H9 (cell line): ENCODE results near the gene ASB18. TPM values are rescaled to one million over a fixed set of nuclear protein-coding genes. Genes with fewer than 3 reads are reported as not detected.

Source experiments
- DNase-seq: peaks from one replicate; pipeline ENCODE4 v3.0.0-alpha.2; 2017
- H2AFZ ChIP-seq: one replicate; pipeline ENCODE4 v1.6.1; 2013; ENCODE audit warnings: mild to moderate bottlenecking, low read length, control low read depth, moderate library complexity
- H2AK5ac ChIP-seq: 2 replicates; pipeline ENCODE4 v1.6.1; 2013; ENCODE audit warnings: low read length, control low read depth, mixed read lengths; ENCODE audit not compliant: insufficient read length
- H2BK120ac ChIP-seq: one replicate; pipeline ENCODE4 v1.6.1; 2013; ENCODE audit warnings: low read depth, mild to moderate bottlenecking, low read length, control low read depth, inconsistent platforms; ENCODE audit not compliant: poor library complexity, severe bottlenecking
- H2BK12ac ChIP-seq: 2 replicates; pipeline ENCODE4 v1.6.1; 2013; ENCODE audit warnings: low read length, control low read depth, mixed read lengths, low read depth; ENCODE audit not compliant: insufficient read length
- H2BK15ac ChIP-seq: 2 replicates; pipeline ENCODE4 v1.6.1; 2013; ENCODE audit warnings: low read depth, low read length, control low read depth
- H2BK20ac ChIP-seq: one replicate; pipeline ENCODE4 v1.6.1; 2013; ENCODE audit warnings: low read depth, mild to moderate bottlenecking, low read length, control low read depth, inconsistent platforms; ENCODE audit not compliant: poor library complexity, severe bottlenecking
- H2BK5ac ChIP-seq: 2 replicates; pipeline ENCODE4 v1.6.1; 2013; ENCODE audit warnings: low read length, control low read depth, mixed read lengths; ENCODE audit not compliant: insufficient read length
- H3K14ac ChIP-seq: 2 replicates; pipeline ENCODE4 v1.6.1; 2013; ENCODE audit warnings: low read length, control low read depth; ENCODE audit not compliant: insufficient read depth
- H3K18ac ChIP-seq: 2 replicates; pipeline ENCODE4 v1.6.1; 2013; ENCODE audit warnings: low read depth, mild to moderate bottlenecking, mixed read lengths, low read length, control low read depth; ENCODE audit not compliant: insufficient read length
- H3K23ac ChIP-seq: 2 replicates; pipeline ENCODE4 v1.6.1; 2013; ENCODE audit warnings: low read length, control low read depth, mixed read lengths, low read depth; ENCODE audit not compliant: insufficient read length
- H3K23me2 ChIP-seq: 2 replicates; pipeline ENCODE4 v1.6.1; 2013; ENCODE audit warnings: low read depth, mild to moderate bottlenecking, mixed read lengths, low read length, control low read depth; ENCODE audit not compliant: insufficient read length, poor library complexity, severe bottlenecking
- H3K27ac ChIP-seq: 2 replicates; pipeline ENCODE4 v1.5.1; 2013; ENCODE audit warnings: low read length, control low read depth, mixed read lengths, low read depth; ENCODE audit not compliant: insufficient read length
- H3K27me3 ChIP-seq: 2 replicates; pipeline ENCODE4 v1.6.1; 2013; ENCODE audit warnings: low read length, control low read depth, inconsistent platforms; ENCODE audit not compliant: insufficient read depth
- H3K4ac ChIP-seq: 2 replicates; pipeline ENCODE4 v1.6.1; 2013; ENCODE audit warnings: low read depth, mild to moderate bottlenecking, control low read depth, inconsistent platforms, low read length, moderate library complexity
- H3K4me1 ChIP-seq: 2 replicates; pipeline ENCODE4 v1.6.1; 2013; ENCODE audit warnings: low read length, control low read depth, inconsistent platforms; ENCODE audit not compliant: insufficient read depth
- H3K4me2 ChIP-seq: 2 replicates; pipeline ENCODE4 v1.6.1; 2013; ENCODE audit warnings: low read length, control low read depth, mixed read lengths; ENCODE audit not compliant: insufficient read length, insufficient read depth
- H3K56ac ChIP-seq: 2 replicates; pipeline ENCODE4 v1.6.1; 2013; ENCODE audit warnings: low read depth, mild to moderate bottlenecking, mixed read lengths, low read length, control low read depth; ENCODE audit not compliant: insufficient read length
- H3K79me1 ChIP-seq: 2 replicates; pipeline ENCODE4 v1.6.1; 2013; ENCODE audit warnings: low read depth, mild to moderate bottlenecking, moderate library complexity, low read length, control low read depth, inconsistent platforms; ENCODE audit not compliant: insufficient read depth, poor library complexity, severe bottlenecking
- H3K79me2 ChIP-seq: 2 replicates; pipeline ENCODE4 v1.6.1; 2013; ENCODE audit warnings: low read length, control low read depth, inconsistent platforms; ENCODE audit not compliant: insufficient read depth
- H3K9ac ChIP-seq: 2 replicates; pipeline ENCODE4 v1.6.1; 2013; ENCODE audit warnings: low read length, control low read depth, mixed read lengths; ENCODE audit not compliant: insufficient read length; ENCODE audit errors: extremely low read depth
- H3K9me3 ChIP-seq: one replicate; pipeline ENCODE4 v1.6.1; 2013; ENCODE audit warnings: low read depth, low read length, inconsistent platforms; ENCODE audit not compliant: control insufficient read depth
- H3T11ph ChIP-seq: one replicate; pipeline ENCODE4 v1.6.1; 2013; ENCODE audit warnings: mild to moderate bottlenecking, low read length, control low read depth, inconsistent platforms
- H4K20me1 ChIP-seq: one replicate; pipeline ENCODE4 v1.6.1; 2013; ENCODE audit not compliant: control insufficient read depth, insufficient read length, insufficient read depth
- H4K5ac ChIP-seq: 2 replicates; pipeline ENCODE4 v1.6.1; 2013; ENCODE audit warnings: low read depth, mild to moderate bottlenecking, mixed read lengths, low read length, control low read depth; ENCODE audit not compliant: insufficient read length
- H4K8ac ChIP-seq: replicated peaks from 2 replicates; pipeline ENCODE4 v1.6.1; 2013; ENCODE audit warnings: low read length, control low read depth, mixed read lengths, low read depth; ENCODE audit not compliant: insufficient read length
- H4K91ac ChIP-seq: 2 replicates; pipeline ENCODE4 v1.6.1; 2013; ENCODE audit warnings: low read depth, mild to moderate bottlenecking, moderate library complexity, mixed read lengths, low read length, control low read depth; ENCODE audit not compliant: insufficient read length
- H3K27ac Mint-ChIP-seq, 3 experiments: 2 replicates in 2 of 3; 3 replicates in 1 of 3; pipeline ENCODE4 v1.8.0; 2020 to 2021; ENCODE audit warnings: mixed read lengths in 3 of 3, mild to moderate bottlenecking in 1 of 3, moderate library complexity in 1 of 3
- H3K27me3 Mint-ChIP-seq: 2 replicates; pipeline ENCODE4 v1.8.0; 2021; ENCODE audit warnings: low read depth, mild to moderate bottlenecking, moderate library complexity, mixed read lengths
- H3K36me3 Mint-ChIP-seq, 3 experiments: 2 replicates in 2 of 3; 3 replicates in 1 of 3; pipeline ENCODE4 v1.8.0; 2020 to 2021; ENCODE audit warnings: low read depth in 3 of 3, mixed read lengths in 3 of 3; ENCODE audit not compliant: insufficient read depth in 1 of 3
- H3K4me1 Mint-ChIP-seq, 2 experiments: 2 replicates each; pipeline ENCODE4 v1.8.0; 2020; ENCODE audit warnings: mixed read lengths in 2 of 2
- H3K4me3 Mint-ChIP-seq, 2 experiments: 2 replicates in 1 of 2; 3 replicates in 1 of 2; pipeline ENCODE4 v1.8.0; 2020 to 2021; ENCODE audit warnings: mild to moderate bottlenecking in 2 of 2, mixed read lengths in 2 of 2, moderate library complexity in 1 of 2
- H3K9me3 Mint-ChIP-seq, 2 experiments: 2 replicates in 1 of 2; 3 replicates in 1 of 2; pipeline ENCODE4 v1.8.0; 2020; ENCODE audit warnings: mild to moderate bottlenecking in 2 of 2, mixed read lengths in 2 of 2, moderate library complexity in 1 of 2
- CTCF ChIP-seq: fragments of 200-600 bp; sonication (generic); conservative IDR thresholded peaks from 3 replicates; pipeline ENCODE4 v1.8.0; 2021; ENCODE audit warnings: antibody characterized with exemption, mild to moderate bottlenecking
- WGBS: extraction: QIAGEN DNeasy Blood & Tissue Kit; methylation state at CpG from one replicate; pipeline ENCODE4 v1.1.7; 2013; ENCODE audit warnings: missing lambda C conversion rate, low lambda C conversion rate, mixed read lengths; ENCODE audit not compliant: insufficient read length; ENCODE audit errors: extremely low coverage; 5-methylcytosine and 5-hydroxymethylcytosine counted together
- total RNA-seq: library from RNA; stranded (reverse); gene quantifications from 2 replicates; pipeline ENCODE4 v1.2.1, GENCODE V29; 2021

The ASB18 gene
- total RNA-seq, 1 experiment from 2014 or later: not detected

- Histone ChIP-seq H3K27ac (no peak overlapping the region), H2BK5ac (no peak overlapping the region), H3K79me1 (no peaks in the 10 kb centered on the region), H3K4me2 (no peak overlapping the region), H3K9me3 (no peaks in the 10 kb centered on the region), H3K4me1 (no peaks in the 10 kb centered on the region), H3K23me2 (no peaks in the 10 kb centered on the region), H3K14ac (no peak overlapping the region), H2AFZ (no peak overlapping the region), H3T11ph (no peak overlapping the region), H4K5ac (no peak overlapping the region), H3K23ac (no peak overlapping the region), H3K56ac (no peak overlapping the region), H3K9ac (no peak overlapping the region), H3K27me3 (no peaks in the 10 kb centered on the region), H3K4ac (no peak overlapping the region), H4K91ac (no peak overlapping the region), H4K8ac (no peak overlapping the region), H2BK20ac (no peak overlapping the region), H3K18ac (no peak overlapping the region), H4K20me1 (no peaks in the 10 kb centered on the region), H3K79me2 (no peaks in the 10 kb centered on the region), H2BK120ac (no peak overlapping the region), H2BK15ac (no peak overlapping the region), H2AK5ac (no peak overlapping the region), H2BK12ac (no peak overlapping the region)
- H3K4me3 Mint-ChIP-seq: no peak overlapping the region
- H3K4me1 Mint-ChIP-seq: peaks cover 0 to 4% of the 10 kb centered on the region in 2 experiments; a peak in 1 of 4 replicates
- H3K36me3 Mint-ChIP-seq: peaks cover 0 to 2% (median 0%) of the 10 kb centered on the region in 3 experiments; a peak in 2 of 7 replicates
- peaks cover 2 to 3% of the 10 kb centered on the region in 2 experiments; a peak in 3 of 5 replicates for H3K9me3 Mint-ChIP-seq
- no peak for TF ChIP-seq CTCF
- DNase-seq: no peak
- no peak overlapping the region for H3K27ac Mint-ChIP-seq
- H3K27me3 Mint-ChIP-seq: peaks cover 10% of the 10 kb centered on the region
- WGBS: no CpG with 5 or more reads among the region's 2 CpGs
Measured at GRCh38 chr2:236190674-236191073, 73.5 kb downstream of the ASB18 start.
